Measurements from ENCODE around the gene AMY2A. TPM values are rescaled to one million over a fixed set of nuclear protein-coding genes. Genes with fewer than 3 reads are reported as not detected.
"Not testable (repeated sequence)": the region's sequence is repeated elsewhere in the genome, so short reads cannot be mapped to it uniquely, and the experiment has no call there.

The AMY2A gene
- polyA plus RNA-seq, 1 donor from 2014 or later: not detected

DNA sequence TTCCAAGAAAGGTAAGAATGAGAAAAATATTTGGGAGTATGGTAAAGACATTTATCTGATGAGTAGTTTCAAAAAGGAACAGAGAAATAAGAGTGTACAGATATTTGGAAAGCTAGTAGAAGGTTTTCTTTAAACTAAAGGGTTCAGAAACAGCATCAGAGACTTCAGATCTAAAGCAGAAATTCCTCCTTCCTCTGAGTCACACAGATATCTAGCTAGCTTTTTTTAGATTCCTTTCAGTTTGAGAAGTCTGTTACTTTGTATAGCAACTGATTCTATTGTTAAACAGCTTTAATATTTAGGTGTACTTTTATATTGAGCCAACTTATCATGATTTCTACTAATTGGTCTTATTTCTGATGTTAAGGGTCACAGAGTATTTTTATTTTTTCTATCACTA lies 41.2 kb upstream of the AMY2A start:
- no peaks in the 10 kb centered on the region for H3F3A ChIP-seq (ENCODE audit: insufficient read depth, low read length, poor library complexity, severe bottlenecking)
- H3K79me2 ChIP-seq (replicated peaks; ENCODE audit: insufficient read depth, low read length): no peaks in the 10 kb centered on the region
- H3K27me3 ChIP-seq (ENCODE audit: insufficient read depth, low read depth, low read length): no peaks in the 10 kb centered on the region
- H2AFZ ChIP-seq (ENCODE audit: low read depth, low read length): no peak overlapping the region
- TF ChIP-seq, protein P1, sequence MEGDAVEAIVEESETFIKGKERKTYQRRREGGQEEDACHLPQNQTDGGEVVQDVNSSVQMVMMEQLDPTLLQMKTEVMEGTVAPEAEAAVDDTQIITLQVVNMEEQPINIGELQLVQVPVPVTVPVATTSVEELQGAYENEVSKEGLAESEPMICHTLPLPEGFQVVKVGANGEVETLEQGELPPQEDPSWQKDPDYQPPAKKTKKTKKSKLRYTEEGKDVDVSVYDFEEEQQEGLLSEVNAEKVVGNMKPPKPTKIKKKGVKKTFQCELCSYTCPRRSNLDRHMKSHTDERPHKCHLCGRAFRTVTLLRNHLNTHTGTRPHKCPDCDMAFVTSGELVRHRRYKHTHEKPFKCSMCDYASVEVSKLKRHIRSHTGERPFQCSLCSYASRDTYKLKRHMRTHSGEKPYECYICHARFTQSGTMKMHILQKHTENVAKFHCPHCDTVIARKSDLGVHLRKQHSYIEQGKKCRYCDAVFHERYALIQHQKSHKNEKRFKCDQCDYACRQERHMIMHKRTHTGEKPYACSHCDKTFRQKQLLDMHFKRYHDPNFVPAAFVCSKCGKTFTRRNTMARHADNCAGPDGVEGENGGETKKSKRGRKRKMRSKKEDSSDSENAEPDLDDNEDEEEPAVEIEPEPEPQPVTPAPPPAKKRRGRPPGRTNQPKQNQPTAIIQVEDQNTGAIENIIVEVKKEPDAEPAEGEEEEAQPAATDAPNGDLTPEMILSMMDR (IDR thresholded peaks at IDR 0.05; ENCODE audit: poor library complexity, severe bottlenecking): no peak
- TF ChIP-seq TAF1 (IDR thresholded peaks at IDR 0.05; ENCODE audit: low read depth) (no peak), EP300 (conservative IDR thresholded peaks at IDR 0.05; ENCODE audit: poor library complexity, severe bottlenecking) (no peak), SMC3 (conservative IDR thresholded peaks at IDR 0.05; ENCODE audit: poor library complexity) (no peak), EZH2 (IDR thresholded peaks at IDR 0.05; ENCODE audit: borderline replicate concordance, insufficient read depth, low read length, poor library complexity, severe bottlenecking) (no peak), RAD21 (conservative IDR thresholded peaks at IDR 0.05) (no peak), MXI1 (conservative IDR thresholded peaks at IDR 0.05; ENCODE audit: poor library complexity, severe bottlenecking) (no peak), POLR2AphosphoS5 (IDR thresholded peaks at IDR 0.05) (no peak)
- TF ChIP-seq, protein P2, sequence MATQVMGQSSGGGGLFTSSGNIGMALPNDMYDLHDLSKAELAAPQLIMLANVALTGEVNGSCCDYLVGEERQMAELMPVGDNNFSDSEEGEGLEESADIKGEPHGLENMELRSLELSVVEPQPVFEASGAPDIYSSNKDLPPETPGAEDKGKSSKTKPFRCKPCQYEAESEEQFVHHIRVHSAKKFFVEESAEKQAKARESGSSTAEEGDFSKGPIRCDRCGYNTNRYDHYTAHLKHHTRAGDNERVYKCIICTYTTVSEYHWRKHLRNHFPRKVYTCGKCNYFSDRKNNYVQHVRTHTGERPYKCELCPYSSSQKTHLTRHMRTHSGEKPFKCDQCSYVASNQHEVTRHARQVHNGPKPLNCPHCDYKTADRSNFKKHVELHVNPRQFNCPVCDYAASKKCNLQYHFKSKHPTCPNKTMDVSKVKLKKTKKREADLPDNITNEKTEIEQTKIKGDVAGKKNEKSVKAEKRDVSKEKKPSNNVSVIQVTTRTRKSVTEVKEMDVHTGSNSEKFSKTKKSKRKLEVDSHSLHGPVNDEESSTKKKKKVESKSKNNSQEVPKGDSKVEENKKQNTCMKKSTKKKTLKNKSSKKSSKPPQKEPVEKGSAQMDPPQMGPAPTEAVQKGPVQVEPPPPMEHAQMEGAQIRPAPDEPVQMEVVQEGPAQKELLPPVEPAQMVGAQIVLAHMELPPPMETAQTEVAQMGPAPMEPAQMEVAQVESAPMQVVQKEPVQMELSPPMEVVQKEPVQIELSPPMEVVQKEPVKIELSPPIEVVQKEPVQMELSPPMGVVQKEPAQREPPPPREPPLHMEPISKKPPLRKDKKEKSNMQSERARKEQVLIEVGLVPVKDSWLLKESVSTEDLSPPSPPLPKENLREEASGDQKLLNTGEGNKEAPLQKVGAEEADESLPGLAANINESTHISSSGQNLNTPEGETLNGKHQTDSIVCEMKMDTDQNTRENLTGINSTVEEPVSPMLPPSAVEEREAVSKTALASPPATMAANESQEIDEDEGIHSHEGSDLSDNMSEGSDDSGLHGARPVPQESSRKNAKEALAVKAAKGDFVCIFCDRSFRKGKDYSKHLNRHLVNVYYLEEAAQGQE (IDR thresholded peaks at IDR 0.05; ENCODE audit: borderline replicate concordance): no peak
- H3K9me3 ChIP-seq (ENCODE audit: low read length): no peaks in the 10 kb centered on the region
- H3K27ac ChIP-seq (ENCODE audit: low read length): no peak overlapping the region
- H3K9ac ChIP-seq (ENCODE audit: low read length): no peak overlapping the region
- no peak overlapping the region for H3K4me2 ChIP-seq (ENCODE audit: low read length)
- no peak overlapping the region for H3K4me3 ChIP-seq (ENCODE audit: low read length)
- no peaks in the 10 kb centered on the region for H4K20me1 ChIP-seq (ENCODE audit: insufficient read depth)
- H3K9me2 ChIP-seq (ENCODE audit: insufficient read depth, low read length): no peaks in the 10 kb centered on the region
- no peaks in the 10 kb centered on the region for H3K36me3 ChIP-seq (ENCODE audit: insufficient read depth, low read length)

DNA sequence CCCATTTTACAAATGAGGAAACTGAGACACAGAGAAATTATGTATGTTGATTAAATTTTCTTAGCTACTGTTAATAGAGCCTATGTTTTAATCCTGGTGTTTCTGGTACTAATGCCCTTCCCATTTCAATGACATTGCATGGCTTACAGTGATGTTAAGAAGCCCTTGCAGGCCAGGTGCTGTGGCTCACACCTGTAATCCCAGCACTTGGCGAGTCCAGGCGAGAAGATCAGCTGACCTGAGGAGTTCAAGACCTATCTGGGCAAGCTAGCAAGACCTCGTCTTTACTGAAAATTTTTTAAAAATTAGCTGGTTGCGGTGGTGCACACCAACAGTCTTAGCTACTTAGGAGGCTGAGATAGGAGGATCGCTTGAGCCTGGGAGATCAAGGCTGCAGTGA lies 40.4 kb upstream of the AMY2A start:
- H3K4me2 ChIP-seq (ENCODE audit: low read length); H3K27ac ChIP-seq (ENCODE audit: low read length); H3K9ac ChIP-seq (ENCODE audit: low read length); H4K20me1 ChIP-seq (ENCODE audit: insufficient read depth); H3F3A ChIP-seq (ENCODE audit: insufficient read depth, low read length, poor library complexity, severe bottlenecking); H3K27me3 ChIP-seq (ENCODE audit: insufficient read depth, low read depth, low read length); H3K79me2 ChIP-seq (replicated peaks; ENCODE audit: insufficient read depth, low read length); H3K9me3 ChIP-seq (ENCODE audit: low read length); H3K4me3 ChIP-seq (ENCODE audit: low read length); H2AFZ ChIP-seq (ENCODE audit: low read depth, low read length); H3K9me2 ChIP-seq (ENCODE audit: insufficient read depth, low read length); H3K36me3 ChIP-seq (ENCODE audit: insufficient read depth, low read length): not testable (repeated sequence)

DNA sequence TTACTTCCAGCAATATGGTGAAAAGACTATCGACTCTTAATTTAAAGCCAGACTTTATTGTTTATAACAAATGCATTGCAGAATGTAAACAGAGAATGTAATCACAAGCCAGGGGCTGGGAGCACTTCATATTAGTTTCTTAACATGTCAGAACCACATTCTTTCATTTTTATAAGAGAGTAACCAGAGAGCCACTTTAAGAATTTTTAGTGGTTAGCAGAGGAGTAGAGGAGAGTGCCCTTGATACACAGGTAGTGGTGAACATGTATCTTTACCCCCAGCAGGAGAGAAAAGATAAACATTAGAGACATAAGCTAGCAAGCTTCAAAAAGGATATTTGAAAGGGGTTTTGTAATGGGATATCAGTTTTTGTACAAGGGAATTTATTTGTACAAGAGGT lies 34.8 kb upstream of the AMY2A start:
- no peaks in the 10 kb centered on the region for H3K79me2 ChIP-seq (replicated peaks; ENCODE audit: insufficient read depth, low read length)
- TF ChIP-seq TAF1 (IDR thresholded peaks at IDR 0.05; ENCODE audit: low read depth): no peak
- TF ChIP-seq, protein P2 (IDR thresholded peaks at IDR 0.05; ENCODE audit: borderline replicate concordance): no peak
- TF ChIP-seq RAD21 (conservative IDR thresholded peaks at IDR 0.05): no peak
- TF ChIP-seq, protein P1 (IDR thresholded peaks at IDR 0.05; ENCODE audit: poor library complexity, severe bottlenecking): no peak
- no peak for TF ChIP-seq SMC3 (conservative IDR thresholded peaks at IDR 0.05; ENCODE audit: poor library complexity)
- TF ChIP-seq MXI1 (conservative IDR thresholded peaks at IDR 0.05; ENCODE audit: poor library complexity, severe bottlenecking): no peak
- H3K27ac ChIP-seq (ENCODE audit: low read length): no peak overlapping the region
- H3K4me3 ChIP-seq (ENCODE audit: low read length): no peak overlapping the region
- no peaks in the 10 kb centered on the region for H4K20me1 ChIP-seq (ENCODE audit: insufficient read depth)
- H3F3A ChIP-seq (ENCODE audit: insufficient read depth, low read length, poor library complexity, severe bottlenecking): no peaks in the 10 kb centered on the region
- no peaks in the 10 kb centered on the region for H3K27me3 ChIP-seq (ENCODE audit: insufficient read depth, low read depth, low read length)
- no peaks in the 10 kb centered on the region for H3K36me3 ChIP-seq (ENCODE audit: insufficient read depth, low read length)
- no peaks in the 10 kb centered on the region for H3K9me3 ChIP-seq (ENCODE audit: low read length)
- H3K9me2 ChIP-seq (ENCODE audit: insufficient read depth, low read length): no peaks in the 10 kb centered on the region
- no peak overlapping the region for H2AFZ ChIP-seq (ENCODE audit: low read depth, low read length)
- H3K4me2 ChIP-seq (ENCODE audit: low read length): no peak overlapping the region
- no peak overlapping the region for H3K9ac ChIP-seq (ENCODE audit: low read length)

Measured in neural cell (in vitro differentiated cells).